ENCODE data around the gene ITGA3.
"Not testable (repeated sequence)": the region's sequence is repeated elsewhere in the genome, so short reads cannot be mapped to it uniquely, and the experiment has no call there.

The ITGA3 gene

DNA sequence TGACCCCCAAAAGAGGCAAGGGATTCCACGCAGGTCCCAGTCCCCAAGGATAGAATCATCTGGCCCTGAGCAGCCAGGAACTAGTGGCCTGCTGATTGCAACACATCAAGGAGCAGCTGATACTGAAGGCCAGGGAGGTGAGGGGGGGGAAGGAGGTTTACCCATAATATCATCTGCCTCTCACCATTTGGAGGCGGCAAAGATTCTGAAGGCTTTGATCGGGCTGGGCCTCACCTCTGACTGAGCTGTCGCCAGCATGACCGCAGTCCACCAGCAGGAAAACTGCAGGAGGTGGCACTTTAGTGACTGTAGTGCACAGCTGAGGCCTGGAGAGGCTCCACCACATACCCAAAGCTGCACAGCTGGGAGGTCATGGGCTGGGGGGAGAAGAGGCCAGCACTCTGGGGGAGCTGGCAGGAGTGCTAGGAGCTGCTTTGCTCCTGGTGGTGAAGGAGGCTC, 20.5 kb upstream of the ITGA3 start:
- no peak for DNase-seq (ENCODE audit: low read depth in 2 of 2)

GRCh38 chr17:50035945-50036344, 20.0 kb upstream of the ITGA3 start:
- no peak for DNase-seq (ENCODE audit: low read depth in 2 of 2)

- no peak for DNase-seq (ENCODE audit: low read depth in 2 of 2)
These were observed 19.3 kb upstream of the ITGA3 start for GRCh38 chr17:50036455-50037261.

- DNase-seq (ENCODE audit: low read depth in 2 of 2) = no peak
These were observed 18.4 kb upstream of the ITGA3 start for GRCh38 chr17:50037321-50038107.

GRCh38 chr17:50039058-50039457, 16.9 kb upstream of the ITGA3 start:
- DNase-seq (ENCODE audit: low read depth in 2 of 2) = no peak

DNA sequence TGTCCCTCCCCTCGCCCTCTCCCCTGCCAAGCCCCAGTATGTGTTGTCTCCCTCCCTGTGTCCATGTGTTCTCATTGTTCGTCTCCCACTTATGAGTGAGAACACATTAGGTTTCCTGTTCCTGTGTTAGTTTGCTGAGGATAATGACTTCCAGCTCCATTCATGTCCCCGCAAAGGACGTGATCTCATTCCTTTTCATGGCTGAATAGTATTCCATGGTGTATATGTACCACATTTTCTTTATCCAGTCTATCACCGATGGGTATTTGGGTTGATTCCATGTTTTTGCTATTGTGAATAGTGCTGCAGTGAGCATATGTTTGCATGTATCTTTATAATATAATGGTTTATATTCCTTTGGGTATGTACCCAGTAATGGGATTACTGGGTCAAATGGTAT, 15.4 kb upstream of the ITGA3 start:
- DNase-seq (ENCODE audit: low read depth in 2 of 2) = not testable (repeated sequence)

- DNase-seq (ENCODE audit: low read depth in 2 of 2) = no peak
These were observed 13.7 kb upstream of the ITGA3 start for GRCh38 chr17:50042211-50042610.

- no peak for DNase-seq (ENCODE audit: low read depth in 2 of 2)
These were observed 12.4 kb upstream of the ITGA3 start for GRCh38 chr17:50043290-50044148.

GRCh38 chr17:50044483-50044882, 11.4 kb upstream of the ITGA3 start:
- no peak for DNase-seq (ENCODE audit: low read depth in 2 of 2)

GRCh38 chr17:50045154-50045553, 10.8 kb upstream of the ITGA3 start:
- no peak for DNase-seq (ENCODE audit: low read depth in 2 of 2)

DNA sequence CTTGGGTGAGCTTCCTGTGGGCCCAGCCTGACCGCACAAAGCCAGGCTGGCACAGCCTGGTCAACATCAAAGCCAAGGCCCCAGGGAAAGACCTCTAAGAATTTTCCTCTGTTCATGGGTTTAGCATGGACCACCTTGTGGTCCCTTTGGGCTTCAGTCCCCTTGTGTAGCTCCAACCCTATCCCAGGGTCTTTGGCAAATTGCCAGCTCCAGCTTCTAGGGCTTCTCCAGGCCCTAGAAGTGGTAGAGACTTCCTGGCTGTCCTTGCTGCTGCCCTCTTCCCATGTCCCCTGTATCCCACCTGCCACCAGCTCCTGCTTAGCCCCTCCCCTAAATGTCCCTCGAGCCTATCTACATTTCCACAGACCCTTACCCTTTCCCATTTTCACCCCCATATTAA, 9.7 kb upstream of the ITGA3 start:
- DNase-seq (ENCODE audit: low read depth in 2 of 2) = no peak

GRCh38 chr17:50046667-50047066, 9.2 kb upstream of the ITGA3 start:
- no peak for DNase-seq (ENCODE audit: low read depth in 2 of 2)

DNA sequence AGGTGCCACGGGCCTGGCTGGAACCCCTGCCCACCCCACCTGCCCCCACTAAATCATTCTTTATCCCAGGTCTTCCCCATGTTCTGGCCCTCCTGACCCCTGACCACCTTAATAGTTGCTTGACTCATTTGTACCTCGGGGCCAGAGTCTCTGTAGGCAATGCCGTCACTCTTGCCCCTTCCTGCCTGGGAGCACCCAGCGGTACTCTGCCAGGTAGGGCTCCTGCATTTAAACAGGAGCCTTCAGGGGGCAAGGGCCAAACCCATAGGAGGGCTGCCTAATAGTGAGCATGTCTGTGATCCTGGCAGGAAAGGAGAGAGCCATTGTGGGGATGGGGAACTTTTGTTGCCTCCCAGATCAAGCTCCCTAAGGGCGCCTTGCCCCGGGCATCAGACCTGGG, 8.8 kb upstream of the ITGA3 start:
- no peak for DNase-seq (ENCODE audit: low read depth in 2 of 2)

- DNase-seq (ENCODE audit: low read depth in 2 of 2) = no peak
These were observed 8.3 kb upstream of the ITGA3 start for GRCh38 chr17:50047488-50048126.

GRCh38 chr17:50048146-50048720, 7.7 kb upstream of the ITGA3 start:
- DNase-seq (ENCODE audit: low read depth in 2 of 2) = no peak

DNA sequence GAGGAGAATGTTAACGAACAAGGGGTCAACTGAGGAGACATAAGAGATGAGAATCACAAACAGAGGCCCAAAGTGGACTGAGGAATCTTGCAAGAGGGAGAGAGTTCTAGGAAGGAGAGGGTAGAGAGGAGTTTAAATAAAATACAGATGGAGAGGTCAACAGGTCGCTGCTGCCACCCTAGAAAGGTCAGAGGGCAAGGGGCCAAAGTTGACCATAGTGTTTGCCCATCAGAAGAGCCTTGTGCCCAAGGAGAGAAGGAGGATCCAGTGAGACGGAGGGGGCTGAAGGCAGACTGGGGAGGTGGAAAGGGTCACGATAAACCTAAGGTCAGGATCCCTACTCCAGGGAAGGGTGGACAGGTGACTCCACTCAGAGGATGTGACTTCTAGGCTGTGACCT, 6.9 kb upstream of the ITGA3 start:
- no peak for DNase-seq (ENCODE audit: low read depth in 2 of 2)

- no peak for DNase-seq (ENCODE audit: low read depth in 2 of 2)
These were observed 6.3 kb upstream of the ITGA3 start for GRCh38 chr17:50049636-50050035.

- DNase-seq (ENCODE audit: low read depth in 2 of 2) = no peak
These were observed 5.4 kb upstream of the ITGA3 start for GRCh38 chr17:50050431-50051032.

DNA sequence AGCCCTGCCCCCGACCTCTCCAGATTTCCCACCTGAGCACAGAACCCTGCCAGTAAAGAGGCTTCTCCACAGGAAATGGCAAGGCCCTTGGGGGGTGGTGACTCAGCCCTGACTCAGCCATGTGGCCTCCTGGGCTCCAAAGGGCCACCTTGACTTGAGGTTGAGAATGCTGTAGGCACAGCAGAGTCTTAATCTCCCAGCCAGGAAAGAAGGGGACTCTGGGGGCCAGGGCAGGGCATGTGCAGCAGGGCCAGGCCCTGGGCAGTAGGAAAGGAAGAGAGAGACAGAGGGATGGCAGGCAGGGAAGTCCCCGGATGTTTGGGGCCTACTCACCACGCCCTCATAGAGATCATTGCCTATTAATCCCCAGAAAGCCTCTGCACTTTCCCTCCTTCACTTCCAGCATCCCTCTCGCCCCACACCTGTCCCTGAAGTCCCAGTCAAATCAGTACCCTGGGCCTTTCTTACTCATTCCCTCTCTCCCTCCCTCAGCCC, 4.8 kb upstream of the ITGA3 start:
- peak in 1 of 2 experiments; percentile 61 for DNase-seq (ENCODE audit: low read depth in 2 of 2)

GRCh38 chr17:50051606-50052005, 4.3 kb upstream of the ITGA3 start:
- DNase-seq (ENCODE audit: low read depth in 2 of 2) = no peak

Measured in fibroblast of skin of left quadriceps (primary cell).